Measurements from ENCODE around the gene SUGCT. TPM values are rescaled to one million over a fixed set of nuclear protein-coding genes. Genes with fewer than 3 reads are reported as not detected.

SUGCT gene
- total and polyA plus RNA-seq, 2 of the 8 experiments (the other 6 are each of a cell fraction or from before 2014, with no cell fraction given) = 2.8 to 5.4 TPM

- no peaks in the 10 kb centered on the region for H4K20me1 ChIP-seq (replicated peaks in 1 of 2; ENCODE audit: control insufficient read depth in 1 of 2, insufficient read depth in 2 of 2, low read length in 2 of 2)
- ChIA-PET POLR2A (ENCODE audit: partially characterized antibody) (interaction anchor here (0.8 kb wide), 1 partner anchor 13 kb away, joined by 4 read pairs; no protein-coding TSS in a partner anchor), CTCF (ENCODE audit: partially characterized antibody) (interaction anchor here (0.7 kb wide), 1 partner anchor 121 kb away, joined by 3 read pairs; no protein-coding TSS in a partner anchor)
- no peak overlapping the region for H3K56ac ChIP-seq (replicated peaks; ENCODE audit: insufficient read length, low read depth, low read length)
- no peak overlapping the region for H3K4me2 ChIP-seq (ENCODE audit: insufficient read depth in 1 of 2, low read depth in 2 of 2, low read length in 2 of 2)
- no peak overlapping the region for H2BK120ac ChIP-seq (replicated peaks; ENCODE audit: low read depth, low read length)
- no peak overlapping the region for H4K91ac ChIP-seq (replicated peaks; ENCODE audit: insufficient read length, low read length)
- no peaks in the 10 kb centered on the region for H3K79me1 ChIP-seq (ENCODE audit: low read depth, low read length)
- no peak overlapping the region for H3K14ac ChIP-seq (ENCODE audit: insufficient read length)
- no peak overlapping the region for H2BK12ac ChIP-seq (ENCODE audit: low read depth, low read length)
- H4K5ac ChIP-seq (ENCODE audit: insufficient read length, low read depth, low read length) = no peak overlapping the region
- no peak overlapping the region for H2AK5ac ChIP-seq (ENCODE audit: low read depth, low read length)
- H3K36me3 ChIP-seq (ENCODE audit: control insufficient read depth in 2 of 4, insufficient read depth in 4 of 4, low read length in 3 of 4) = no peaks in the 10 kb centered on the region
- no peak for FAIRE-seq
- no peak overlapping the region for H3K4ac ChIP-seq (replicated peaks; ENCODE audit: insufficient read length, low read depth, low read length)
- H2AFZ ChIP-seq (ENCODE audit: low read length) = no peak overlapping the region
- H2BK5ac ChIP-seq (ENCODE audit: low read depth, low read length) = no peak overlapping the region
- DNase-seq (ENCODE audit: low read depth in 1 of 2, low spot score in 2 of 2) = no peak
- TF ChIP-seq SAP30 (IDR thresholded peaks at IDR 0.05; ENCODE audit: insufficient read depth, insufficient replicate concordance, low read length) (no peak), RBBP5 (IDR thresholded peaks at IDR 0.05; ENCODE audit: borderline replicate concordance, low read depth, low read length) (no peak)
- H3K23me2 ChIP-seq (ENCODE audit: low read depth, low read length) = no peaks in the 10 kb centered on the region
- no peak overlapping the region for H2BK15ac ChIP-seq (ENCODE audit: low read length)
- H4K8ac ChIP-seq (ENCODE audit: extremely low read depth, insufficient read depth, low read length) = no peak overlapping the region
- no peak overlapping the region for H2BK20ac ChIP-seq (ENCODE audit: low read length)
- no peaks in the 10 kb centered on the region for H3K27me3 ChIP-seq (replicated peaks in 1 of 4; ENCODE audit: control insufficient read depth in 3 of 4, extremely low read depth in 1 of 4, insufficient read depth in 3 of 4, low read length in 3 of 4)
- no peak overlapping the region for H3K27ac ChIP-seq (ENCODE audit: low read depth, low read length)
- H3K18ac ChIP-seq (ENCODE audit: extremely low read depth, low read length) = no peak overlapping the region
- no peak overlapping the region for H3K23ac ChIP-seq (ENCODE audit: insufficient read length)
- no peaks in the 10 kb centered on the region for H3K4me1 ChIP-seq (replicated peaks in 1 of 4; ENCODE audit: control insufficient read depth in 3 of 4, insufficient read depth in 4 of 4, low read length in 3 of 4)
- H3K9ac ChIP-seq (replicated peaks in 1 of 4; ENCODE audit: extremely low read depth in 1 of 4, low read depth in 3 of 4, low read length in 3 of 4) = no peak overlapping the region
- no peaks in the 10 kb centered on the region for H3K9me3 ChIP-seq (ENCODE audit: insufficient read depth in 2 of 2, low read depth in 1 of 2, low read length in 1 of 2)
- no peak overlapping the region for H3K4me3 ChIP-seq (ENCODE audit: extremely low read depth in 1 of 4, insufficient read depth in 2 of 4, low read depth in 3 of 4, low read length in 4 of 4)
- H3K79me2 ChIP-seq (ENCODE audit: control insufficient read depth in 1 of 2, insufficient read depth in 2 of 2, low read length in 2 of 2) = no peaks in the 10 kb centered on the region
Observed at GRCh38 chr7:40882071-40882658, 747.4 kb downstream of the SUGCT start.
